Activated CD4-positive, alpha-beta T cell treated with anti-CD3 and anti-CD28 coated beads for 4 hours (primary cell): ENCODE data around the gene WWOX.

Source experiments
- DNase-seq, 2 donors: peaks; one replicate each; pipeline ENCODE4 v3.0.0-alpha.2; 2020

The WWOX gene

DNA sequence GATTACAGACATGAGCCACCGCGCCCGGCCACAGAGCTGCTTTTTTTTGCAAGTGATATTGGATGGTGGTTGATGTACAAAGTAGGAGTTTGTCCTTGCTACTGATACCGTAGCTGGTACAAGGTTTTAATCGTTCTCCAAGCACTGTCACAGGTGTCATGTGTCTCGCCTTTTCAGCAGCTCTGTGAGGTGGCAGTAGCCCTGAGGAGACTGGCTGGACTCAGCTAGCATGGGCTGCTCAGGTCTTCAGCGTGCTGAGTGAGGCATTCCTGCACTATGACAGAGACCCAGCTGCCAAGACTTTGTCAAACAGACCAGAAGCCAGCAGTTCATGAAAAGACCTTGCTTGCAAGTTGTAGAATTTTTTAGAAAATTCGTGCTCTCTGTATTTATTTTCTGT is 7.2 kb downstream of the WWOX start:
- DNase-seq: no peak

DNA sequence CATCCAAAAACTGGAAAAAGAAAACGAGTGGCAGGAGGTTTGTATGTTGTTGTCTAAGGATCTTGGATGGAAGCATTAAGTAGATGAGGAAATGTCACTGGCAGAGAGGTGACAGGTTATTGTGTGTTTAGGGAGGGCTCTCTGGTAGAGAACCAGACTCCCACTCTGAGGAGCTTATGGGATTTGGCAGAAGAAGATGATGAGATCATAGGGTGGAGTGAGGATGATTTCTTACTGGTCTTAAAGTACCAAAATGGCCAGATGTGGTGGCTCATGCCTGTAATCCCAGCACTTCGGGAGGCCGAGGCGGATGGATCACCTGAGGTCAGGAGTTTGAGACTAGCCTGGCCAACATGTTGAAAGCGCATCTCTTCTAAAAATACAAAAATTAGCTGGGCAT is 9.0 kb downstream of the WWOX start:
- DNase-seq: no peak

DNA sequence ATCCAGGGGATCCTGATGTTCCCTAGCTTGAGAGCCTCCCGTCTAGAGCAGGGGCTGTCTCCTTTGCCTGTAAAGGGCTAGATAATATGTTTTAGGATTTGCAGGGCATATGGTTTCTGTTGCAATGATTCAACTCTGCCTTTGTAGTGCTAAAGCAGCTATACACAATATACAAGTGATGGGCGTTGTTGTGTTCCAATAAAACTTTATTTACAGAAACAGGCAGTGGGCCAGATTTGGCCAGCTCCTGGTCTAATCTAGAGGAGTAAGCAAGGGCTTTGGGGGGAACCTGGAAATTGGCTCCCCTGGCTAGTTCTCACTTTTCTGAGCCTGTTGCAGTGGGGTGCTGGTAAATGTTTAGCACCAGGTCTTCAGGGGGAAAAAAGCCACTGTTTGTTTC is 13.8 kb downstream of the WWOX start:
- DNase-seq: no peak

DNA sequence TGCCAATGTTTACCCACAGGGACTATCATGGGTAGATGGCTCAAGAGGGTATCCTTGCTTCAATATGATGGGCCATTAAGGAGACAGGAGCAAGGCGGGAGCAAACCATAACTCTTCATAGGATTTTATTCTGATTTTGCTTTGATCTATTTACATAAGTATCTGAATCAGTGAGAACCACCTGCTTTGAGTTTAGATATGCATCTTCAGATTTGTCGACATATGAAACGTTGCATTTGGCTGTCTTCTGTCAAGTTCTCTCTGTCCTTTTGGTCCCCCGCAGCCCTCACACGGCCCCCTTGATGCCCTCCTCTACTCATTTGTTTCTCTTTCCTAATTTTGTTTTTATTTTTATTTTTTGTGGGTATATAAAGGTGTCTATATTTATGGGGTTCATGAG is 16.2 kb downstream of the WWOX start:
- DNase-seq: no peak

DNA sequence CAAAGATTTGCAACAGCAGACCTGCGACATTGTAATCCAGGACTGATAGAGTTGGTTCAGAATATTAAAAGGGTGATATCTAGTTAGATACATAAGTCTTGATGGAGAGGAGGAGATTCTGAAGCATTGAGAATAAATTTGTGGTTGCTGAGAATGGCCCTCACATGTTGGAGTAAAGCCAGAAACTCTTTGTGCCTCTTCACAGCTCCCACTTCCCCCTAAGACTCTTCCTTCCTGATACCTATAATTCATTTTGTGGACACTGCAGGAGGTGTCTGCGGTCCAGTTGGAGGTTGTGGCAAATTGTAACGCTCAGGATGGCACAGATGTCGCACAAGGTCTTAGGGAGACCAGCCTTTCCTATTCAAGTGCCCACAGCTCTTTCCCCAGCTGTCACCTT is 17.5 kb downstream of the WWOX start:
- DNase-seq: no peak

DNA sequence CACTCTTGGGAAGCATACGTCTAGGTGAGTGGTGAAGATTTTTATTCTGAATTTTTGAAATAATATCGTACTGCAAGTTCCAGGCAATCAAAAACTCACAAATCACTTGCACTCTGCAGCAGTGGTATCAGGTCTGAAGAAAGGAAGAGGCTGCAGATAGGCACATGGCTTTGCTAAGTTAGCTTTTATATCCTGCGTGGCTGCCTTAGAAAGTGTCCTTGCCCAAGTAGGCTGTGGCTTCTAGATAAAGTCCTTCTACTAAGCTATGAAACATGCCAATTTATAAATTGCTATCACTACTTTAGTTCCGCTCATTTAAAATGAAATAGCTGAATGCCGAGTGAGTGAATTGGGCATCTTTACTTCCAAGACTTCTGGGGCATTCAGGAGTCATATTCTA is 17.9 kb downstream of the WWOX start:
- no peak for DNase-seq

DNA sequence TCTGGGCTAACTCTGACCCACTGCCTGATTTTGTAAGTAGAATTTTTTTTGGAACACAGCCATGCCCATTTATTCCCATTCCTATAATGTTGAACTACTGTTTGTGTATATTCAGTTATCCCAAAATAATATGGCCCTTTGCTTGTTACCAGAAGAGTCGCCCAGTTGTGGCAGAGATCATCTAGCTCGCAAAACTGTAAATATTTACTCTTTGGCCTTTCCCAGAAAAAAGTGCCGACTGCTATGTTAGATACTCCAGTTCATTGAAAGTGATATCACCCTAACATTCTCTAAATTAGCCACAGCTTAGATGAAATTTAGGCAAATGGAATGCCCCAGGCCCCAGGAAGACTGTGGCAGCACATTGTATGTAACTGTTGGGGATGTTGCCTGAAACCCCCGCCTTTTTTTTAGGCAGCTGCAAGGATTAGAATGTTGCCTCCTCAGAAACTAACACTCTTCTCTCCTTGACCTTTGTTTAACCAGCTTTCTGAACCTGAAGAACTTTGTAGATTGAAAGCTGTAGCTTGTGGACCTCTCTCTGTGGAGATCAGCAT is 19.1 kb downstream of the WWOX start:
- DNase-seq: no peak

DNA sequence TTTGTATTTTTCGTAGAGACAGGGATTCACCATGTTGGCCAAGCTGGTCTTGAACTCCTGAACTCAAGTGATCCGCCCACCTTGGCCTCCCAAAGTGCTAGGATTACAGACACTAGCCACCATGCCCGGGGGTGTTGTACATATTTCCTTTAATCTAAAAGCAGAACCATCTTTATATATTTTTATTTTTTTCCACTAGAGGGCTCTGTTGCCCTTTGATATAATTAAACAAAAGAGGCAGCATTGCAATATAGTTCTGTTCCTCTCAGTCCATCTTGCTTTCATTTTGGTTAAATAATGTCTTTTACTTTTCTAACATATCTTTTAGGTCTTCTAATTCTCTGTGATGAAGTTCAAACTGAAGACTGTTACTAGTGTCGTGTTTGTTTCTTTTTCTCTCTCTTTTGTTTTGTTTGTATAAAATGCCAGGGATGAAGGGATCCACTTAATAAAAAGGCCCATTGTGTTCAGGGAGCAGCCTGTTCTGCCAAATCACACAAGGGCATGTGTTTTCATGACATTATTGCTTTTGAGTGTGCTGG is 23.4 kb downstream of the WWOX start:
- peak; percentile 11 to 13 for DNase-seq

DNA sequence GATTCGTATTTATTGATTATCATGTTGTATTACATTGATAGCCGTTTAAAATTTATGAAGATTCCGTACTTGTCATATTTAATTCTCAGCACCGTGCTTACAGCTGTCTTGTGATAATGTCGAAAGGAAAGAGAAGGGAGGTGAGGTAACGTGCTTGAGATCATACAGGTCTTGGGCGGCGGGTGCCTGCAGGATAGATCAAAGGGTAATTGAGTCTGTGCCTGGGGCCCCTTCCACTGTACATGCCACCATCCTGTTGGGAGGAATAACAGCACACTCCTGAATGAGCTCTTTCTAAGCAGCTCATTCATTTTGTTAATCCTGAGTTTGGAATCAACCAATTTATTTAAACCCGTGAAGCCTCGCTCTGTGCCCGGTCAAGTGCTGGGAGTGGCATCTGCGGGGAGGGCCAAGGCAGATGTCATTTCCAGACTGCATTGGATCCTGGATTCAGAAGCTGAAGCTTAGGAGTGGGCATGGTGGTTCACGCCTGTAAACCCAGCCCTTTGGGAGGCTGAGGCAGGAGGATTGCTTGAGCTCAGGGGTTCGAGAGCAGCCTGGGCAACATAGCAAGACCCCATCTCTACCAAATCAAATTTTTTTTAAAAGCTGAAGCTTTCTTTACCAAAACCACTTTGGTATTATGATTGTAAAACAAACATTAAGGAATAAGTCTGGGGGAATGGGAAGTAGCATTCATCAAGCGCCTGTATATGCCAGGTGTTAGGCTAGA is 25.8 kb downstream of the WWOX start:
- DNase-seq: no peak

DNA sequence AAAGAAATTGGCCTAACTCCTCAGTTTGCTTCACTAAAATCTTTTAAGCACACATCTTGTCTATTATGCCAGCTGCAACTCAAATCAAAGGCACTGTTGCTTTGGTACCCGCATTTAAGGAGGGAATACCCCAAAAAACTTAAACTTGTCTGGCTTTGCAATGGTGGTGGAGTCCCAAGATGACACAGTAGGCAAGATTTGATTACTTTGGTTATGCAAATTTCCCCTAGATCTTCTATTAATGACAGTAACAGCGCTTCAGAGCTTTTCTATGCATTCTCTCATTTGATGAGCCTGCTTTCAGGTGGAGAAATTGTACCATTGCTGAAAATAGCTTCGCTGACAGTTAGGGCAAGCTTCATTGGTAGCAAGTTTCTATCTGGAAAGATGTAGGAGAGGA is 27.2 kb downstream of the WWOX start:
- no peak for DNase-seq

DNA sequence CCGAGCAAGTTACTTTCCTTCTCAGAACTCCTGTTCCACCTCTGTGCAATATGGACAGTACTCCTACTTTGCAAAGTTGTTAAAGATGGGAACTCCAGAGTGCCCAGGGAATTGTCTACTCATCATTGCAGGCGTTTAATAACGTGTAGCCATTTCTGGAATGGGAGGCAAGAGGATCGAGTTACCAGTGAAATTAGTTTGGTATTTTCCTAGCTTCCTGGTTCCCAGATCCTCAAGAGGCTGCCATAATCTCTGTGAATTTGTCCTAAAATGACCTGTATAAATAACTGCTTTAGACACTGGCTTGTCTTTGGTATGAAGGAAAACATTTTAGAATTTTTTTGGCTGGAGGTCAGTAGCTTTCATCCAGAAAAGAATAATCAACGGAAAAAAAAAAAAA is 27.7 kb downstream of the WWOX start:
- no peak for DNase-seq

DNA sequence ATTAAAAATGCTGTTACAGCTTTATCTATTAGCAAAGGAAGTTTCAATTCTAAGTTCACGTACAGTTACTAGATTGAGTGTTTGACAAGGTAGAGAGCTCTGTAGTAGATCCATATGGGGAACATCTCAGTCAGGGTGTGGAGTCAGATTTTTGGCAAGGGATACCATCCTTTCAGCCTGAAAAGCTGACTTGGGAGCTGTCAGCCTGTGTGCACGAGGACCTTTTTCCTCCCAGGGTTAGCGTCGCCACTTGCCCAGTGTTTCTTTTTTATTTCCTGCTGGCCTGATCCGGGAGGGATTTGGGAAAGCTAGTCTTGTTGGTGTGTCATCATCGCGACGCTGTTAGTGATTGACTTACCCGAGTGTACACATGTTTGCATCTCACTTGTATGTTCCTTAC is 29.5 kb downstream of the WWOX start:
- no peak for DNase-seq

DNA sequence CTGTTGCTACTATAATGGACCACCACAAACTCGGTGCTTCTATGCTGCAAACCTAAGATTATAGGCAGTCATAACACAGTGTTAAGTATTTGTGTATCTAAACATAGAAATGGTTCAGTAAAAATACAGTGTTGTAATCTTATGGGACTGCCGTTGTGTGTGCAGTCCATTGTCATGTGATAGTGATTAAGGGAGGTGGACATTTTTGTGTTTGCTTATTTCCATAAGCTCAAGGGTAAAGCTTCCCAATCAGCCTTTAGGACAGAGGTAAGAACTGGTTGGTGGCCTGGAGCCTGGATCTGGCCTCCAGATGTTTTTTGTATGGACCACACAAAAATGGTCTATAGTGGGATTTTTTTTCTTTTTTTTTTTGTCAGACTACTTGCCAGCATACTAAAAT is 29.9 kb downstream of the WWOX start:
- no peak for DNase-seq

DNA sequence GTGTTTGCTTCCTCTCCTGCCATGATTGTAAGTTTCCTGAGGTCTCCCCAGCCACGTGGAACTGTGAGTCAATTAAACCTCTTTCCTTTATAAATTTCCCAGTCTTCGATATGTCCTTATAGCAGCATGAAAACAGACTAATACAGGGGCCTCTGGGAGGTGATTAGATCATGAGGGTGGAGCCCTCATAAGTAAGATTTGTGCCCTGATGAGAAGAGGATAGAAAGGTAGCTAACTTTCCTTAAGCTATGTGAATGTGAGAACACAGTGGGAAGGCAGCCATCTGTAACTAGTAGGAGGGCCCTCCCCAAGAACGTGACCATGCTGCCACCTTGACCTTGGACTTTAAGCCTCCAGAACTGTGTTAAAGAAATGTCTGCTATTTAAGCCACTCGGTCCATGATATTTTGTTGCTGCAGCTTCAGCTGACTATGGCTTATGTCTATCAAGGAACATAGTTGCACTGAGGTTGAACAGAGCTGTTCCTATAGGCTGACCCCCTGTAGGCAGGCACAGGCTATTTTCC is 30.7 kb downstream of the WWOX start:
- no peak for DNase-seq

DNA sequence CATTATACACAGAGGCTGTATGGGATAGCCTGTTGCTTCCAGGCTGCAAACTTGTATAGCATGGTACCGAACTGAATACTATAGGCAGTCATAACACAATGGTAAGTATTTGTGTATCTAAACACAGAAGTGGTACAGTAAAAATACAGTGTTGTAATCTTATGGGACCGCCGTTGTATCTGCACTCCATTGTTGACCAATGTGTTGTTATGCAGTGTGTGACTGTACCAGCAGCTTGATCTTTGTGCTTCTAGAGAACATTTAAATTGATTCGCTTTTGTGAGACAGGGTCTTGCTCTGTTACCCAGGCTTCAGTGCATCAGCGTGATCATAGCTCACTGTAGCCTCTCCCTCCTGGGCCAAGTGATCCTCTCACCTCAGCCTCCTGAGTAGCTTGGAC is 31.5 kb downstream of the WWOX start:
- DNase-seq: no peak

DNA sequence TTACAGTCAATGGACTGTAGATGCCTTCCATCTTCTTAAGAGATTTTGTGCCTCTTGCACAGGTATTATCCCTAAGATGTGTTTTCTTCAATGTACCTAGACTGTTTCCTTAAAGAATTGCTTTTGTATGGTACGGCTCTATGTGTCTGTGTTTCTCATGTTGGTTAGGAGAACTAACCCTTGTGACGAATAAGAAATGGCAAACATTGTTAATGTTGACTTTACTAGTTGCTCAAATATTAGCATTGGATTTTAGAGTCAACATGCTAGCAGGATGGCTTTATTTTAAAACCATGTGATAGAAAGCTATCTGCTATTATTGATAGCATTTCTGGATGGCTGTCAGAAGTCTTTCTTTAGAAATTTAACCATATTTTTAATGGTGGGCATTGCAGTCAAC is 34.5 kb downstream of the WWOX start:
- no peak for DNase-seq

DNA sequence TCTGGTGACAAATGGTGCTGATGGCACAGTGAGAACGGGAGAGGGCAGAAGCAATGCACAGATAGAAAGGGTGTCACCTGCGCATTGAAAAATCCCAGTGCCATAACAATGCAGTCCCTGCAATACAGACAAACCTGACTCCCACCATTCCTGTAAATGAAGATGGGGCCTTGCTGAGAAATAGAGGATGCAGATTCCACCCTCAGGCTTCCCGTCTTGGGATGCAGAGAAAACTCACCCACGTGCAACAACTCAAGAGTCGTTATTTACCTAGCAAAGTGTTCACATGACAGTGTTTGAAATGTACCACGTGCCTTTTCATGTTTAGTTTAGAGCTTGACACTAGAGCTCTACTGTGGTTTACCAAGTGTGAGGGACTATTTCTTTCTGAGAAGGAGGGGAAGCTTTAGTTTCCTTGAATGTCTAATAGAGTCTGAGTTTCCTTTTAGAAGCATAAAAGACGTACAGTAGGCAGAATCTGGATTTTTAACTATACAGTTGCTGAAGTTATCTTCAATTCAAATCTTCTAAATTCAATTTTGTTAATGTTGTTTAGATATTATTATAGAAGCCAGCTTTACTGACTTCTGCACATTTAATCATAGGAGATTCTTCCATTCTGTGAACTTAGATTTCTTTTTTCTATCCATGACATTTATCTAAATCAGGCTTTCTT is 35.6 kb downstream of the WWOX start:
- no peak for DNase-seq

DNA sequence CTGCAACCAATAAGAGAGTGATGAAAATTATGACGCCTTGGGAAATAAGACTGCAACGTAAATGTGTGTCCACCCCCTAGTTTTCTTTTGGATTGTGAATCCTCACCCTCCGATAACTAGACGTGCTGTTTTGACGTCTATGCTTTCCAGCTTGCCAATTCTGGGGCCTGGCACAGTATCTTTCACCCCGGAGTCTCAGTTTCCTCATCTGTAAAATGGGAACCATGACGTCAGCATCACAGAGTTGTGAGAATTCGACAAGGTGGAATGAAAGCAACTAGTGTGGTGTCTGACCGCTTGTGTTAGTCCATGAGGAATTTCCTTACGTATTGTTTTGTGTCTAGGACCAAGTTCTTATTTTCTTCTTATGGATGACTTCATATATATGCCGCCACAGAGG is 37.7 kb downstream of the WWOX start:
- DNase-seq: no peak

DNA sequence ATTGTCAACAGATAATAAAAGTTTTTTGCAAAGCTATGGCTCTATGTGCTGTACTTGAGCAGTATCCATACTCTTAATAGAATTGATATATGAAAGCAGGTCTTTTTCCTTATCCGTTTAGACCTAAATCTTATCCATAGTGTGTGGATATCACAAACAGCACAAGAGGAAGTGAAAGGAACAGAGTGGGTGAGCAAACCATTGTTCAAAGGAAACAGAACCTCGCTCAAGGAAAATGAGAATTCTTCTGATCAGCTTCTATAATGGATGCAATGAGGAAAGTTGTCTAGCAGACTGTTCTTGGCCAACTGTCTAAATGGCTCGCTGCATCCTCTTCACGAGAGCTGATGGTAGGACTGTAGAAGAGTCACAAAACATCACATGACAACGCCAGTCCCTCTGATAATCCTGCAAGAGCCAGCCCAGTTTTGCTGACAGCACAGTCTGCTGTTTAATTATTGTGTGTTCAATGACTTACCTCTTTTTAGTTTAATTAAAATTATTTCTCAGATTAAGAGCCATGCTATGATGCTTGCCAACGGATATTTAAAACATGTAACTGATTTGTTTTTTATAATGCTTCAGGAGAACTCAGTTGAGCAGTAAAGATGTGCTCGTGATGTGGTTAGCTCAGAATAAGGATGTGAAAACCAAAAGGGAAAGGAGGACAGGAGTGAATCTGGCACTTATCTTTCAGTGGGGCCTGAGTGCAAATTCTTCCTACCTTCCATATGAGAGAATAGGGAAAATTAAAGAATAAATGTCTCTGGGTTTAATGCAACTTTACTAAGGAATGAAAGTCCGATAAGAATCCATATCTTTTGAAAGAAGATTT is 38.5 kb downstream of the WWOX start:
- no peak for DNase-seq

DNA sequence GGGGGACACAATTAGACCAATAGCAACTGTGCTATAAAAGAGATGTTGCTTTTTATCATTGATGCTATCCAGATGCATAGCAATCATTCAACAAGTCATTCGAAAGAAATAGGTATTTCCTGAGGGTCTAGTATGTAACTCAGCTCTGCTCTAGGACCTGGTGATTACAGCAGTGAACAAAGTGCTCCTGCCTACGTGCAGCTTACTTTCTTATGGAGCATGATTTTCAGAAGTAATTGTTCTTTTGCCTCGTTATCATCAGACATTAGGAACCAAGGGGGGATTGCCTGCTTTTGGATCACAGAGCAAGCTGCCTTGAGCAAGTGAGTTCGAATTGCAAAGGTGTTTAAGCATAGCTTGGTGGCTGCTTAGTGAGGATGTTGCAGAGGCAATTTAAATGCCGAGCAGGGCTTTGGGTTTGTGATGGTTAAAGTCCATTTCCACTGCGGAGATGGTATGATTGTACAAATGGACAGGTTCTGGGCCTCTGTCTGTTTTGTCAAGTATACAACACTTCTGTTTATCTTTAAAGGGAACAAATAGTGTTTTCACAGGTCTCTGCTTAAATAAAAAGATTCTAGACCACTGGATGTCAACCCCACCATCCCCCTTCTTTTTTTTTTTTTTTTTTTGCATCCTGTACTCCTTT is 41.5 kb downstream of the WWOX start:
- DNase-seq: no peak

DNA sequence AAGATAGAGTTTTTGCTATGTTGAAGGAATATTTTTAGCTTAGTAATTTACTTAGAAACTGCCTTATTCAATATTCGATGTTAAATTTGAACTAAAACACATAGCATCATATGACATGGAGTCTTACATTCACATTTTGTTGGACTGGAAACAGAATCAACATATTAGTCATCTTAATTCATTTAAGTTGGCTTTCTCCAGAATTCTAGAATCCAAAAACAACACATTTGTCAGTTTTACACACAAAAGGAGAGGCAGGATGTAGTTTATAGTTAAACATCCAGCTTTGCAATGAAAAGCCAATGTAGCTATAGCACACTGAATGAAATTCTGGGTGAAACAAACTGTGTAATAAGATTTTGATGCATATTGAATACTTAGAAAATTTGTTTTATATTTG is 43.3 kb downstream of the WWOX start:
- no peak for DNase-seq

DNA sequence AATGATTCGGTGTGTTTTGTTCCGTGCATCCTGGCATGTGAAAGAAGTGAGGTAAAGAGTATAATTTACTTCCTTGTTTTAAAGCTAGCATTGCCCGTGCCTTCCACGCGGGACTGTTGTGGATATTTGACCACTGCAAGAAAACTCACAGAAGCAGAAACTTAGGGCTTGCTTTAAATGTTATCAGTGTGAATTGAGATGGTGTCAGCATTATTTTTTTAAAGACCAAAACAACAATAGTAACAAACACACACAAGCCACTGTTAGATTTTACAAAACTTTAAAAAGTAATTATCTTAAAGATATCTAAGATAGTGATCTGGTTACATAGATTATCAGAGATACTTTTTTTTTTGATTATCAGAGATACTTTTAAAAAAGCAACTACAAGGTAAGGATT is 47.4 kb downstream of the WWOX start:
- DNase-seq: no peak
